Neural progenitor cell (in vitro differentiated cells): ENCODE results near the gene POT1. TPM values are rescaled to one million over a fixed set of nuclear protein-coding genes. Genes with fewer than 3 reads are reported as not detected.

Experiments used
- DNase-seq: peaks from one replicate; pipeline ENCODE4 v3.0.0-alpha.2; 2016; ENCODE audit warnings: low spot score
- H2AFZ ChIP-seq: fragments of 200-600 bp; sonication (generic); replicated peaks from 2 replicates; pipeline ENCODE4 v1.6.1; 2016; ENCODE audit warnings: antibody characterized with exemption
- H3F3A ChIP-seq: fragments of 200-600 bp; sonication (generic); 2 replicates; pipeline ENCODE4 v1.6.1; 2016; ENCODE audit warnings: antibody characterized with exemption, low read depth
- H3K27ac ChIP-seq: fragments of 200-600 bp; sonication (generic); 2 replicates; pipeline ENCODE4 v1.5.1; 2016; ENCODE audit warnings: mild to moderate bottlenecking
- H3K27me3 ChIP-seq: fragments of 200-600 bp; sonication (generic); 2 replicates; pipeline ENCODE4 v1.6.1; 2016; ENCODE audit warnings: mild to moderate bottlenecking, moderate library complexity
- H3K36me3 ChIP-seq: fragments of 200-600 bp; sonication (generic); 2 replicates; pipeline ENCODE4 v1.5.1; 2016
- H3K4me1 ChIP-seq: fragments of 200-600 bp; sonication (generic); 2 replicates; pipeline ENCODE4 v1.6.1; 2016; ENCODE audit warnings: mixed run types
- H3K4me2 ChIP-seq: fragments of 200-600 bp; sonication (generic); 2 replicates; pipeline ENCODE4 v1.6.1; 2016
- H3K4me3 ChIP-seq: fragments of 200-600 bp; sonication (generic); 2 replicates; pipeline ENCODE4 v1.5.1; 2016
- H3K79me2 ChIP-seq: fragments of 200-600 bp; sonication (generic); 2 replicates; pipeline ENCODE4 v1.6.1; 2016; ENCODE audit warnings: low read depth
- H3K9ac ChIP-seq: fragments of 200-600 bp; sonication (generic); 2 replicates; pipeline ENCODE4 v1.6.1; 2016
- H3K9me3 ChIP-seq: fragments of 200-600 bp; sonication (generic); 2 replicates; pipeline ENCODE4 v1.5.1; 2016; ENCODE audit warnings: low read depth
- H4K20me1 ChIP-seq: fragments of 200-600 bp; sonication (generic); 2 replicates; pipeline ENCODE4 v1.6.1; 2016; ENCODE audit warnings: low read depth
- H3K27ac Mint-ChIP-seq: 3 replicates; pipeline ENCODE4 v1.8.0; 2021; ENCODE audit warnings: mixed read lengths
- H3K27me3 Mint-ChIP-seq: 2 replicates; pipeline ENCODE4 v1.8.0; 2022; ENCODE audit warnings: low read depth, mild to moderate bottlenecking, inconsistent platforms, moderate library complexity, mixed read lengths; ENCODE audit not compliant: insufficient read depth
- H3K36me3 Mint-ChIP-seq: 3 replicates; pipeline ENCODE4 v1.8.0; 2021; ENCODE audit warnings: mixed read lengths
- H3K4me1 Mint-ChIP-seq: 3 replicates; pipeline ENCODE4 v1.8.0; 2021; ENCODE audit warnings: mixed read lengths
- H3K4me3 Mint-ChIP-seq: 3 replicates; pipeline ENCODE4 v1.8.0; 2021; ENCODE audit warnings: mild to moderate bottlenecking, moderate library complexity, mixed read lengths
- H3K9me3 Mint-ChIP-seq: 3 replicates; pipeline ENCODE4 v1.8.0; 2020; ENCODE audit warnings: mixed read lengths
- EZH2 ChIP-seq: fragments of 200-600 bp; sonication (generic); IDR thresholded peaks from 2 replicates; pipeline ENCODE4 v1.6.1; 2017; ENCODE audit warnings: antibody characterized with exemption, mild to moderate bottlenecking, moderate library complexity
- EZH2phosphoT487 ChIP-seq: fragments of 200-600 bp; sonication (generic); IDR thresholded peaks from 2 replicates; pipeline ENCODE4 v1.6.1; 2017; ENCODE audit warnings: antibody characterized with exemption
- total RNA-seq: library from RNA; depleted of rRNA; stranded (reverse); fragments of >200 nt; gene quantifications from 2 replicates; pipeline ENCODE4 v1.2.3, GENCODE V29; 2015; ENCODE audit warnings: low replicate concordance
- TF ChIP-seq, protein P1 (sequence below): fragments of 200-600 bp; sonication (generic); IDR thresholded peaks from 2 replicates; pipeline ENCODE4 v1.5.1; 2017; ENCODE audit warnings: antibody characterized with exemption, mild to moderate bottlenecking

The POT1 gene
- total RNA-seq, 1 donor from 2014 or later: 108 TPM

GRCh38 chr7:124781907-124782734, 147.5 kb downstream of the POT1 start:
- H3K27ac Mint-ChIP-seq: no peak overlapping the region
- peaks cover 7% of the 10 kb centered on the region for H3K4me1 Mint-ChIP-seq
- H2AFZ ChIP-seq: peak overlapping the region; percentile 13

GRCh38 chr7:124781418-124781817, 148.2 kb downstream of the POT1 start:
- no peaks in the 10 kb centered on the region for H3F3A ChIP-seq
- H3K27ac ChIP-seq: no peak overlapping the region
- Mint-ChIP-seq H3K9me3 (no peaks in the 10 kb centered on the region), H3K27ac (no peak overlapping the region), H3K4me1 (peaks cover 7% of the 10 kb centered on the region), H3K36me3 (no peaks in the 10 kb centered on the region), H3K27me3 (peaks cover 3% of the 10 kb centered on the region), H3K4me3 (no peak overlapping the region)
- H2AFZ ChIP-seq: no peak overlapping the region
- H3K79me2 ChIP-seq: no peaks in the 10 kb centered on the region
- H4K20me1 ChIP-seq: no peaks in the 10 kb centered on the region
- H3K4me2 ChIP-seq: no peak overlapping the region
- DNase-seq: no peak
- no peaks in the 10 kb centered on the region for H3K4me1 ChIP-seq
- no peak overlapping the region for H3K9ac ChIP-seq
- TF ChIP-seq, protein P1, sequence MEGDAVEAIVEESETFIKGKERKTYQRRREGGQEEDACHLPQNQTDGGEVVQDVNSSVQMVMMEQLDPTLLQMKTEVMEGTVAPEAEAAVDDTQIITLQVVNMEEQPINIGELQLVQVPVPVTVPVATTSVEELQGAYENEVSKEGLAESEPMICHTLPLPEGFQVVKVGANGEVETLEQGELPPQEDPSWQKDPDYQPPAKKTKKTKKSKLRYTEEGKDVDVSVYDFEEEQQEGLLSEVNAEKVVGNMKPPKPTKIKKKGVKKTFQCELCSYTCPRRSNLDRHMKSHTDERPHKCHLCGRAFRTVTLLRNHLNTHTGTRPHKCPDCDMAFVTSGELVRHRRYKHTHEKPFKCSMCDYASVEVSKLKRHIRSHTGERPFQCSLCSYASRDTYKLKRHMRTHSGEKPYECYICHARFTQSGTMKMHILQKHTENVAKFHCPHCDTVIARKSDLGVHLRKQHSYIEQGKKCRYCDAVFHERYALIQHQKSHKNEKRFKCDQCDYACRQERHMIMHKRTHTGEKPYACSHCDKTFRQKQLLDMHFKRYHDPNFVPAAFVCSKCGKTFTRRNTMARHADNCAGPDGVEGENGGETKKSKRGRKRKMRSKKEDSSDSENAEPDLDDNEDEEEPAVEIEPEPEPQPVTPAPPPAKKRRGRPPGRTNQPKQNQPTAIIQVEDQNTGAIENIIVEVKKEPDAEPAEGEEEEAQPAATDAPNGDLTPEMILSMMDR: no peak
- TF ChIP-seq EZH2 (no peak), EZH2phosphoT487 (no peak)
- H3K4me3 ChIP-seq: no peak overlapping the region
- no peaks in the 10 kb centered on the region for H3K27me3 ChIP-seq
- H3K36me3 ChIP-seq: no peaks in the 10 kb centered on the region
- no peaks in the 10 kb centered on the region for H3K9me3 ChIP-seq

More at GRCh38 chr7:124781907-124782734, 147.5 kb downstream of the POT1 start:
- Histone ChIP-seq H3F3A (no peaks in the 10 kb centered on the region), H3K9ac (no peak overlapping the region), H3K4me1 (no peaks in the 10 kb centered on the region), H3K4me2 (no peak overlapping the region), H3K9me3 (no peaks in the 10 kb centered on the region), H4K20me1 (no peaks in the 10 kb centered on the region), H3K79me2 (no peaks in the 10 kb centered on the region), H3K27ac (no peak overlapping the region), H3K27me3 (no peaks in the 10 kb centered on the region), H3K4me3 (no peak overlapping the region), H3K36me3 (no peaks in the 10 kb centered on the region)
- H3K27me3 Mint-ChIP-seq: peaks cover 3% of the 10 kb centered on the region
- H3K36me3 Mint-ChIP-seq: no peaks in the 10 kb centered on the region
- H3K9me3 Mint-ChIP-seq: no peaks in the 10 kb centered on the region
- no peak for TF ChIP-seq EZH2phosphoT487
- no peak for TF ChIP-seq EZH2
- TF ChIP-seq, protein P1: no peak
- DNase-seq: peak; percentile 22
- H3K4me3 Mint-ChIP-seq: no peak overlapping the region

DNA sequence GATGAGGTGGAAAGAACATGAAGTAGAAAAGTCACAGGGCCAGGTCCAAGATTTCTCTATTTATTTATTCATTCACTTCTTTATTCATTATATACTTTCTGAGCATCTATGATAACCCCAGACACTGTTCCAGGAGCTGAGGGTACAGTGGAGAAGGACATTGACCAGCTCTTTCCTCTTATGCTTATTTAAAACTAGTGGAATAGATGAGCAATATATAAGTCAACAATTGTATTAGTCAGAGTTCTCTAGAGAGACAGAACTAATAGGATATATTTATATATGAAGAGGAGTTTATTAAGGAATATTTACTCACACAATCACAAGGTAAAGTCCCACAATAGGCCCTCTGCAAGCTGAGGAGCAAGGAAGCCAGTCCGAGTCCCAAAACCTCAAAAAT, 149.0 kb downstream of the POT1 start:
- Histone ChIP-seq H2AFZ (no peak overlapping the region), H3K4me2 (no peak overlapping the region), H3K9me3 (no peaks in the 10 kb centered on the region), H3F3A (no peaks in the 10 kb centered on the region), H3K9ac (no peak overlapping the region), H3K4me1 (no peaks in the 10 kb centered on the region), H4K20me1 (no peaks in the 10 kb centered on the region), H3K27me3 (no peaks in the 10 kb centered on the region), H3K4me3 (no peak overlapping the region), H3K27ac (no peak overlapping the region), H3K79me2 (no peaks in the 10 kb centered on the region), H3K36me3 (no peaks in the 10 kb centered on the region)
- TF ChIP-seq EZH2phosphoT487: no peak
- TF ChIP-seq, protein P1: no peak
- no peak for TF ChIP-seq EZH2
- peaks cover 7% of the 10 kb centered on the region for H3K4me1 Mint-ChIP-seq
- no peak for DNase-seq
- H3K27me3 Mint-ChIP-seq: peaks cover 3% of the 10 kb centered on the region
- no peaks in the 10 kb centered on the region for H3K36me3 Mint-ChIP-seq
- no peaks in the 10 kb centered on the region for H3K9me3 Mint-ChIP-seq
- H3K4me3 Mint-ChIP-seq: no peak overlapping the region
- no peak overlapping the region for H3K27ac Mint-ChIP-seq
